ENCODE results near the gene TPX2.
"Not testable (repeated sequence)": the region's sequence is repeated elsewhere in the genome, so short reads cannot be mapped to it uniquely, and the experiment has no call there.

The TPX2 gene

DNA sequence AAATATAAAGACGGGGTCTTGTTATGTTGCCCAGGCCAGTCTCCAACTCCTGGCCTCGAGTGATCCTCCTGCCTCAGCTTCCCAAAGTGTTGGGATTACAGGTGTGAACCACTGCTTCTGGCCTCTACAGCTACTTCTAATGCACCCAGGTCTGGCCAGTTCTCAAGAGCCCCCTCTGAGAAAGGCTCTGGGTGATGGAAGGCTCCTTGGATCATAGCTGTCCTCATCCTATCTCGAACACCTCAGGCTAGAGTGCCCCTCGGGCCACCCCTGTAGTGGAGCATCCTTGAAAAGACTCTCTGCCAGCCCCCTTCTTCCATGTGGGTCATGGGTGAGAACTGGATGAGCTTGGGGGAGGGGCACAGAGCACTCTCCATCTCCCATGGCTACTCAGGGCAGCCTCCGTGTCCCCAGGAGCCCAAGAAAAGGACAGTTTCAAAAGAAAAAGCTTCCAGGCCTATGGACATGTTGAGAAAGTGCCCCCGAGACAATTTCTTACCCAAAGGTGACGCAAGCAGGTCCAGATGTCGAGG is 79.4 kb downstream of the TPX2 start:
- no peak for DNase-seq

DNA sequence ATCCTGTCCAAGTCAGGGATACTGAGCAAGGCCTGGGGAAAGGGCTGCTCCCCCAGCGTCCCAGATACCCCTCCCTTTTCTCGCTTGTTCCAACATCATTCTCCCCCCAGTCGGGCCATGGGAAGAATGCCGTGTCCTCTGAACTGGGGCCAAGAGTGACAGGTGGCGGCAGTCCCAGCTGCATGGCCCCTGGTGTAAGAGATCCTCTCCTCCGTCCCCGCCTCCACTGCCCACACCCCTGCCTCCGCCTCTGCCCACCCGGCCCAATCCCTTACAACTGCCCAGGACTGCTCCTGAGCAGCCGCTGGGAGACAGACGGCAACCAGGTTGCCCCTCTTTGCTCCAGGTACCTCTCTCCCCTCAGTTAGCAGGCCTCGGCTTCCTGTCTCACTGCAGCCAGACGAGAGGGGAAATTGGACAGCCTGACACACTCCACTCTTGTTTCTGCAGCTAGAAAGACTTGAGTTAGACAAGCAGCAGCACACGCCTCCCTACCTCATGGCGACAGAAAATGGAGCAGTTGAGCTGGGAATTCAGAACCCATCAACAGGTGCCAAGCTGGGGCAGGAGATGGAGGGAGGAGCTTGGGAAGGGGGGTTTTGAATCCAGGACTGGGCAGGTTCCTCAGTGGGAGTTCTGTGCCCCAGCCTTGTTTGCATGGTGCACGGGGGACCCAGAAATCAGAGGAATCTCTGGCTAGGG is 80.1 kb downstream of the TPX2 start, which contains the start of gene MYLK2:
TSS of gene MYLK2 (plus strand) at position 274 of the 702 bp plus-strand sequence. CDS start at position 499, 225 bp downstream.
- DNase-seq = no peak

DNA sequence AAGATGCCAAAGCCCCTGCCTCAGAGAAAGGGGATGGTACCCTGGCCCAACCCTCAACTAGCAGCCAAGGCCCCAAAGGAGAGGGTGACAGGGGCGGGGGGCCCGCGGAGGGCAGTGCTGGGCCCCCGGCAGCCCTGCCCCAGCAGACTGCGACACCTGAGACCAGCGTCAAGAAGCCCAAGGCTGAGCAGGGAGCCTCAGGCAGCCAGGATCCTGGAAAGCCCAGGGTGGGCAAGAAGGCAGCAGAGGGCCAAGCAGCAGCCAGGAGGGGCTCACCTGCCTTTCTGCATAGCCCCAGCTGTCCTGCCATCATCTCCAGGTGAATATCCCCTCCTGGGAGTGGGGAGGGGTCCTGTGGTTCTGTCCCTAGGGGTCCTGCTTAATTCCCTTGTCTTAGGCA is 81.1 kb downstream of the TPX2 start:
- DNase-seq = no peak

DNA sequence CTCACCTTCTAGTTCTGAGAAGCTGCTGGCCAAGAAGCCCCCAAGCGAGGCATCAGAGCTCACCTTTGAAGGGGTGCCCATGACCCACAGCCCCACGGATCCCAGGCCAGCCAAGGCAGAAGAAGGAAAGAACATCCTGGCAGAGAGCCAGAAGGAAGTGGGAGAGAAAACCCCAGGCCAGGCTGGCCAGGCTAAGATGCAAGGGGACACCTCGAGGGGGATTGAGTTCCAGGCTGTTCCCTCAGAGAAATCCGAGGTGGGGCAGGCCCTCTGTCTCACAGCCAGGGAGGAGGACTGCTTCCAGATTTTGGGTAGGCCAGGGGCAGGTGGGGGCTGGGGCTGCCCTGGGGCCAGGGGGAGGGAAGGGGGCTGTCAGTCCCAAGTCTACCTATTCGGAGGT is 82.3 kb downstream of the TPX2 start:
- DNase-seq = no peak

DNA sequence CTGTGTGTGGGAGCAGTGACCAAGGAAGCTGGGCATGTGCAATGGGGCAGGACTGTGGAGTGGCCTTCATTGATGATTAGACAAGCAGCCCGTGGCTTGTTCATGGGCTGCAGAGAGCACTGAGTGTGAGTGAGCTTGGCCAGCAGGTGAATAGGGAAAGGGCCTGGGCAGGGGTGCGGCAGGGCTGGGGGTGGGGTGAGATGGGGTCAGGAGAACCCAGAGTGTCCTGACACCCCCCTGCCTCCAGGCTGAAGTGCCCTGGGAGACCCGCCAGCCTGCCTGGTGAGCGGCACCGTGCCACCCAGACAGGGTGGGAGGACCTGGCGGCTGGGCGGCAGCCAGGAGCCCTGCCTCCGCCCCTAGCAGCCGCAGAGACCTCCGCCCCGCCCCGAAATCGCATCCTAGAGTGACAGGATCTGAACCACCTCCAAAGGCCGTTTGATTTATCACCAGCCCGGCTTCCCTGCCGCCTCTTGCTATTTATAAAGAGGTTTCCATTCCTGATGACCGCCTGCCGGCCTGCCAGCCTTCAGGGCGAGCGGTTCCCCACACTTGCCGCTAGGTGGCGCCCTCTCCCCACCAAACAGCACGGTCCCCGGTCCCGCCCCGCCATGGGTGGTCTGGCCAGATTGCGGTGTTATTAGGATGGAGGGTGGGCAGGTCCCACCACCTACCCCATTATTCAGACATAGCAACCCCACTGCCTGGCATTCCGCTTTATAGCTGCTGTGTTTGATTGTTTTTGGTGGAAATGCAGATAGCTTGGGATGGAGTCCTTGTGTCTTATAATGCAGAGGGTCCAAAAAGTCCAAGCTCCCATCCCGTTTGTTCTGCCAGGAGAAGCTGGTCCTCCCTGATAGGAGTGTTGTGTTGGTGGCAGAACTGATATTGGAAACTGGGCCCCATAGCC is 83.6 kb downstream of the TPX2 start:
- DNase-seq = peak; percentile 95

DNA sequence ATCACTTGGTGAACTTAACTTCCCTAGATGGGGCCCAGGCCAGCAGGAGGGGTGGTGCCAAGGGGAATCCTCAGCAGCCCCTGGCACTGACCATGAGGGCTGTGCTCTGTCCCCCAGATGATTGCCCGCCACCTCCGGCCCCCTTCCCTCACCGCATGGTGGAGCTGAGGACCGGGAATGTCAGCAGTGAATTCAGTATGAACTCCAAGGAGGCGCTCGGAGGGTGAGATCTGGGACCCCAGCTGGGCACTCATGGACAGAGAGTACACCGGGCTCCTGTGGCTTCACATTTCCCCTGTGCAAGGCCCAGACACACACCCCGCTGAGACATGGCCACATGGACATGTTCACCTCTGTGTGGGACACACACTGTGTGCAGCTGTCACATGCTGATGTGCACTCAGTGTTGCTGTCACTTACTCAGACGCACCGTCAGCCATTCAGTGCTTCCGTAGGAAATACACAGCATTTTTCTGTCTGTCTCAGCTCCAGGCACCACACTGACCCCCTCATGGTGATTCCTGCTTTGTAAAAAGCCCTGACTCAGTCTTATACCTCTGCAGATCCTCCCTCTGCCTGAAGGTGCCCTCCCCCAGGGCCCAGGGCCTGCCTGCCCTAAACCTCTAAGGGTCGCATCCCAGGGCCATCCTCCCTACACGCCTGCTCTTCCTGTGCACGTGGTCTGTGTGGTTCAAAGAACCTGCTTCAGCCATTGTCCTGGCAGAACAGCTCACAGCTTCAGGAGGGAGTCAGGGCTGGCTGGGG is 84.5 kb downstream of the TPX2 start:
- no peak for DNase-seq

DNA sequence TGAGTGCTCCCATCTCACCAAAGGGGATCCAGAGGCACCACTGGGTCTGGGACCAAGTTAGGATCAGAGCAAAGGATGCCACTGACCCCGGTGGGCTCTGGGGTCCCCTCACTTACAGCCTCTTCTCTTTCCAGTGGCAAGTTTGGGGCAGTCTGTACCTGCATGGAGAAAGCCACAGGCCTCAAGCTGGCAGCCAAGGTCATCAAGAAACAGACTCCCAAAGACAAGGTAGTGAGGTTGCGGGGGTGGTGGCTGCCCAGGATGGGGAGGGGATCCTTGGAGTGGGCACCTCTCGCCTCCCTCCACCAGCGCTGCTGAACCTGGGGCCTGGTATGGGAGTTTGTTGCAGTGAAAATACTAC is 85.0 kb downstream of the TPX2 start:
- DNase-seq = no peak

DNA sequence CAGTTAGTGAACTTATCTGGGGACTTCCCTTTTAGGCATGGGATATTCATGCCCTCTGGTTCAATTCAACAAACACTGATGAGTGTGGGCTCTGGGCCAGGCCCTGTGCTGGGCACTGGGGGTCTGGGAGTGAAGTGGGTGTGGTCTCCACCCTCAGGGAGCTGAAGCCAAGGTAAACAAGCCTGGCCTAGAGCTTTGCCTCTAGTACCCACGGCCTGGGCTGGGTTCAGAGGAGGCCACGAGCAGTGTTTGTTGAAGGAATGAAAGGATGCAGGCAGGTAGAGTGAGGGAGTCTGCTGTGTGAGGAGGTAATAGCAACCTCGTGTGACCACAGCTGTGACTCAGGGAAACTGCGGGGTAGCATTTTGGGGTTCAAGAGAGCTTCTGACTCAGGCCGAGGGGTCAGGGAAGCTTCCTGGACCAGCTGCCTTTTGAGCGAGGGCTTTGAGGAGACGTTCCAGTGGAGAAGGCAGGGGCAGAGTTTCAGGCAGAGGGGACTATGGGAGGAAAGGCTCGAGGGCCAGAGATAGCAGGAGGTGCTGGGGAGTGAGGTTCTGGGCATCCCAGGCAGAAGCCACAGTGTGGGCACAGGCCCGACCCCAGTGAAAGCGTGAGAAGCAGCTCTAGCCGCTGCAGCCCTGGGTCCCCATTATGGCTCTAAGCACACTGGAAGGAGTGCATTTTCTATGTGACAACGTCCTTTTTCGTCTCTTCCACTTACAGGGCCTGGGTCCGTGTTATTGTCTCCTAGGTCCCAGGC is 85.6 kb downstream of the TPX2 start:
- DNase-seq = no peak

DNA sequence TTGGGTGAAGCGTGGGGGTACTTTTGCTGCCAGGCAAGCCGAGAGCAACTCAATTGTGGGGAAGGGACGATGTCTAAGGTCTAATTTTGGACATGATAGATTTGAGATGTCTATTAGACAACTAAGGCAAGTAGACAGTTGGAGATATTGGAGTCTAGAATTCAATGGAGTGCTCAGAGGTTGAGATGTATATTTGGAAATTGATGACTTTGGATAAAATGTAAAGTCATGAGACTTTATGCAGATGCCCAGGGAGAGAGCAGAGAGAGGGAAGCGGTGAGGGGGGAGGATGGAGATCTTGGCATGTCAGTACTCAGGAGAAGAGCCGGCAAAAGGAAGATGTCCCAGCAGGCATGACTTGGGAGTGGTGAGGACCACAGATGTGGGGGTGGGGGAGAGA is 87.0 kb downstream of the TPX2 start:
- DNase-seq = no peak

DNA sequence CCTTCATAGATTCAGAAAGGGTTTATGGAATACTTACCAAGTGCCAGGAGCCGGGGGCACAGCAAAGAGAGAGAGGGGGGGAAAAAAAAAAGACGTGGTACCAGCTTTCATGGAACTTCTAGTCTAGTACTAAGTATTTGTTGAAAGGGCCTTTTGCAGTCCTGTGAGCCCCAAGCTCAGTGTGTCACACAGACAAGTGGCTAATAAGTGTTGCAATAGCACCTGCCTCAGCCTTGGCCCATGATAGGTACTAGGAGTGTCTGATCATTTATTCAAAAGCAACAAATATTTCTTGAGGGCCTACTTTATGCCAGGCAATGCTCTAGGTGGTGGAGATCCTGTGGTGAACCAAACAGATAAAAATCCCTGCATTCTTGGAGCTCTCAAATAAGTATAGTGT is 88.0 kb downstream of the TPX2 start:
- DNase-seq = no peak

DNA sequence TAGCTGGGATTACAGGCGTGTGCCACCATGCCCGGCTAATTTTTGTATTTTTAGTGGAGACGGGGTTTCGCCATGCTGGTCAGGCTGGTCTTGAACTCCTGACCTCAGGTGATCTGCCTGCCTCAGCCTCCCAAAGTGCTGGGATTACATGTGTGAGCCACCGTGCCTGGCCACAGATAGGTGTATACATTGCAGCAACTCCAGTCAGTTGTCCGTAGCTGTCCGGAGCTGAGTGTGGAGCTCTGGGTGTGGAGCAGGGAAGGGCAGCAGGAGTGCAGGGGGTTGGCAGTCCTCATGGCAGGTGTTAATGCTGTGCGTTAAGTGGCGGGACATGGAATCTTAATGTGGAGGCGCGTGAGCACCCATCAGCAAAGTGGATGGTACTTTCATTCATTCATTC is 88.9 kb downstream of the TPX2 start:
- DNase-seq = not testable (repeated sequence)

DNA sequence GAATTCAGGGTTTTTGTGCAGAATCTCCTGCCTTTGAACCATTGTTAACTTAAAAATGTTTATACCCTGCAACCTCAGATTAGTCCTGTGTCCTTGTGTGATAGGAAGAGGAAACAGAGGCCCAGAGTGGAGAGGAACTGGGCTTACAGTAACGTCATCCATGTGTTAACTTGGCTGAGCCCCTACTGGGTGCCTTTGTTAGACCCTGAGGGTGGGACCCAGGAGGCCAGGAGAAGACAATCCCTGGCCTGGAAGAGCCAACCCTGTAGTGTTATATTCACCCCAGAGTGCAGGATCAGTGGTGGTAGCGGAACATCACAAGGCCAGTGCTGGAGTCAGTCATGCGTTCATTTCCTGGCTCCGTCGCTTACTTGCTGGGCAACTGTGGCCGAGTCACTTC is 90.6 kb downstream of the TPX2 start:
- no peak for DNase-seq

DNA sequence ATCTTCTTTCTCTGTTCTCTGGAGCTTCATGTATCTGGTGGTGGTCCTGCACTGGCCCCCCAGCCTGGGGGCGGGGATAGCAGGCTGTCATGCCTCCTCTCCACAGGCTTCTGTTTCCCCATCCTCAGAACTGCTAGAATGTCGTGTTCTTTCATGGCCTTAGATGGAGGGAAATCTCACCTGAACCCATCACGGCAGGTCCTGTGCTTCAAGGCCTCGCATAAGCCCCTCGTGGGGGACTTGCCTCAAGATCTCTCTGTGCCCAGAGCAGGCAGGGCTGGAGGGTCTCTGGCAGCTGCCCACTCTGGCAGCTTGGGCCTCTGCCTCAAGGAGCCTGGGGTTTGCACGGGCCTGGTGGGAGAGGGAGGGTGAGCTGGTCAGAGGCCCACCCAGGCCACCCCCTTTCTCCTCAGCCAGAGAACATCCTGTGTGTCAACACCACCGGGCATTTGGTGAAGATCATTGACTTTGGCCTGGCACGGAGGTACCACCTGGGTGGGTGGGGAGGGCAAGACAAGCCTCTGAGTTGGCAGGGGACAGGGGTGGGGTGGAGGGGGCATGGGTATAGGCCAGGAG is 91.4 kb downstream of the TPX2 start:
- DNase-seq = no peak

DNA sequence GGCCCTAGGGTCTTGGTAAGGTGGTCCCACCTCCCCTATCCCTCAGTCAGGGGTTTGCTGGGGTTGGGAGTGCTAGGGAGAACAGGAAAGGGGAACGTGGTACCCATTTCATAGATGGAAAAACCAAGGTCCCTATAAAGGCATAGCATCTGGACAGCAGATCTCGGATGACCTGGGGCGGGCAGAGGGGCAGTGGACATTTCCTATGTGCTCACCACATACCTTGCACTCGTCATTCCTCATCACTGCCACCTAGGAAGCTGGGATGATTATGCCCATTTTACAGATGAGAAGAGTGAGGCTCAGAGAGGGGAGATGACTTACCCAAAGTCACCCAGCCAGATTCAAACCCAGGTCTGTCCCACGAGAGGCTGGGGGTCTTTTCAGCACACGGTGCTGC is 92.1 kb downstream of the TPX2 start:
- DNase-seq = no peak

DNA sequence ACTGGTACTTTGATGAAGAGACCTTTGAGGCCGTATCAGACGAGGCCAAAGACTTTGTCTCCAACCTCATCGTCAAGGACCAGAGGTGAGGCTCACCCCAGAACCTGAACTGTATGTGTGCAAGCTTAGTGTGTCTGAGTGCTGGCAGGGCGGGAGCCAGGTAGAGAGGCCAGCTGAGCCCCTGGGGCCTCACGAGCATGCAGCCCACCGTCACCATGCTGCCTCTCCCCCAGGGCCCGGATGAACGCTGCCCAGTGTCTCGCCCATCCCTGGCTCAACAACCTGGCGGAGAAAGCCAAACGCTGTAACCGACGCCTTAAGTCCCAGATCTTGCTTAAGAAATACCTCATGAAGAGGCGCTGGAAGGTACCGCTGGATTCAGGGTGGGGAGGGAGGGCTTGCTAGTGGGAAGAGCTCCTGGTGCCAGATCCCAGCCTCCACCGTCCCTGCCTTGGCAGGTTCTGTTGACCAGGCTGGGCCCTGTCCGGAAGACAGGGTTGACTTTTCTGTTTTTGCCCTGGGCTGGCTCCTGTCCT is 92.7 kb downstream of the TPX2 start:
- DNase-seq = no peak

DNA sequence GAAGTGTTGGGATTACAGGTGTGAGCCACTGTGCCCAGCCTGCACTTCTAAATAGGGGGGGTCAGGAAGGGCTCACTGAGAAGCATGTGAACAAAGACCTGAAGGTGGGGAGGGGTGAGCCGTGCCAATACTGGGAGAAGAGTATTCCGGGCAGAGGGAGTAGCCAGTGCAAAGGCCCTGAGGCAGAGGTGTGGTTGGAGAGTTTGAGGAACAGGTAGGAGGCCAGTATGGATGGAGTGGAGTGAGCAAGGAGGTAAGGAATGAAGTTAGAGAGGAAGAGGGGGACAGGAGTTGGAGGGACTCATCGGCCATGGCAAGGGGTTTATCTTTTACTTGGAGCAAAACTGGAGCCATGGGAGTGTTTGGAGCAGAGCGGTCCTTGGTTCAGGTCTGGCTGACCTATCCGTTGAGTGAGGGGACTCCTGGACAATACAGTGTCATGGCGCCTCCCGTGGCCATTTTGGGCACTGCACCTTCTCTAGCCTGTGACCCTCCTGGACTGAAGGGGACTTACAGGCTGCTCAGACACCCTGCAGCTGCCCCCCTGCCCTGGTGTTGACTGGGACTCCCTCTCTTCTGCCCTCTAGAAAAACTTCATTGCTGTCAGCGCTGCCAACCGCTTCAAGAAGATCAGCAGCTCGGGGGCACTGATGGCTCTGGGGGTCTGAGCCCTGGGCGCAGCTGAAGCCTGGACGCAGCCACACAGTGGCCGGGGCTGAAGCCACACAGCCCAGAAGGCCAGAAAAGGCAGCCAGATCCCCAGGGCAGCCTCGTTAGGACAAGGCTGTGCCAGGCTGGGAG is 94.2 kb downstream of the TPX2 start:
- DNase-seq = peak; percentile 92

DNA sequence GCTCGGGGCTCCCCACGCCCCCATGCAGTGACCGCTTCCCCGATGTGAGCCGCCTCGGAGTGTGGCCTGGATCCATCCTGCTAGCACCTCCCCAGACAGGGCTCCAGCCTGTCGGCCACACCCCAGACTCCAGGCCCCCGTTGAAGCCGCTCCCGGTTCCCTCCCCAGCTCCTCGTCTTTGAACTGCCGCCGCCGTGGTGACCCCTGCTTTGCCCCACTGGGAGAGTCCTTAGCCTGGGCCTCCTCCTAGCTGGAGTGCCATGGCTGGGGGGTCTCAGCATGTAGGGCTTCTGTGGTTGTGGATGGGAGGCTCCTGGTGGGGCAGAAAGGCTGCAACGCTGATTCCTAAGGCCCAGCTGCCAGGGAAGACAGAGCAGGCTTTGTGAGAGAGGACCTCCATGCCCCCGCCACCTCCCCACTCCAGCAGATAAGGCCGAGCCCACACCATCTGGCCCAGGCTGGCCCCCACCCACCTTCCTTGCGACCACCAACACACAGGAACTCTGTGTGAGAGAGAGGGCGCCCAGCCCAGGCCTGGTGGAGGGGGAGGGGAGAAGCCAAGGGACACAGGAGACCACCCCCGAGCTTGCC is 94.9 kb downstream of the TPX2 start:
- DNase-seq = no peak

DNA sequence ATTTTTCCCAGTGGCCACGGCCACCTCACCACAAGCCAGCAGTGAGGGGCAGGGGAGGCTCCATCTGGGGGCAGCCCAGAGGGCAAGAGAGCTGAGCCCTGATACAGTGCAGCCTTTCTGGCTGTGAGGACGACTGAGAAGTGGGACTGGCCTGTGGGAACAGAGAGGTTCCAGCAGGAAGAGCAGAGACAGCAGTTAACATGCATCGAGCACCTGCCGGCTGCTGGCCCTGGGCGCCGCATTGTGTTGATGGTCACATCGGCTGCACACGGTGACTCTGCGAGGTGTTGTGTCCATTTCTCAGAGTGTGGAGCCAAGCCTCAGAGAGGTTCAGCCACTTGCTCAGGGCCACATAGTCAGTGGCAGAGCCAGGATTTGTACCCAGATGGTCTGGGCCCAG is 96.5 kb downstream of the TPX2 start:
- DNase-seq = no peak

DNA sequence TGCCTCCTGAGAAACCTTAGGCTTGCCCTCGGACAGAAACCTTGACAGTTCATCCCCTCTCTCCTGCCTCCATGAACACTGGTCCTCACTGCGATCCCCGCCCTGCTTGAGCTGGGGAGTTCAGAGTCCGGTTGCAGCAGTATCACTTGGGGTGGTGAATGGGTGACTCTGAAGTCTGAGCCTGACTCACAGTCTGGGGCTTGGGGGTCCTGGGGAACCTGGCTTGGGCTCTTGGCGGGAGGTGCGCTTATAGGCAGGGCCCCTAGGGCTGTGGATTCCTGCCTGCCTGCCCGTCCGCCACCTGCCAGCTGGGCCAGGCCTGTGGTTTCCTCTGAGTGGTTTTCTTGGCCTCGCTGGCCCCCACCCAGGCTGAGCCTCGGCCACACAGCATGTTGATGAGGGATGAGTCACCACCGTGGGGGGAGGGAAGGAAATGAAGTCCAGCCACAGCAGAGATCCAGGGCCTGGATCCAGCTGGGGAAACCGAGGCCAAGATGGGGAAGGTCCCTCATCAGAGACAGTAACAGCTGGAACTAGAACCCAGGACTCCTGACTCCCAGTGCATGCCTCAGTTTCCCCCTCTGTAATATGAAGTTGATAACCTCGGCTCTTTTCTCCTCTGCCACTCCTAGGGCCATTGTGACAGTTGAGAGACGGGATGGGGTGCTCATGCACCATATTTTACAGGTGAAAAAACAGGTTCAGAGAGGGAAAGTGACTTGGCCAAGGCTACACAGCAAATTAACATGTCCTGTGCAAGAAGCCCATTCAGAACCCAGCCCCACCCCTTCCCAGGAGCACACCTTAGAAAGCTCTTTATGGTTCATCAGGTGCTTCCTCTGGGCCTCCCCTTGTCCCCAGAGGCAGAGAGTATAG is 97.1 kb downstream of the TPX2 start:
- no peak for DNase-seq
